GM06990 (cell line): ENCODE measurements around the gene EHBP1.

Experiments used
- DNase-seq: peaks from one replicate; pipeline ENCODE4 v3.0.0-alpha.2; 2011; ENCODE audit not compliant: insufficient read length; ENCODE audit errors: extremely low read depth
- H3K27me3 ChIP-seq: replicated peaks from 2 replicates; pipeline ENCODE4 v1.6.0; 2011; ENCODE audit warnings: low read length; ENCODE audit not compliant: control insufficient read depth, insufficient read depth
- H3K36me3 ChIP-seq: 2 replicates; pipeline ENCODE4 v1.5.1; 2011; ENCODE audit warnings: low read length; ENCODE audit not compliant: control insufficient read depth, insufficient read depth
- H3K4me3 ChIP-seq: replicated peaks from 2 replicates; pipeline ENCODE4 v1.5.1; 2011; ENCODE audit warnings: low read depth, mild to moderate bottlenecking, control low read depth, low read length
- CTCF ChIP-seq: IDR thresholded peaks from 2 replicates; pipeline ENCODE4 v1.5.1; 2011; ENCODE audit warnings: low read length, control low read depth, mild to moderate bottlenecking, inconsistent platforms; ENCODE audit not compliant: insufficient read depth, poor library complexity, severe bottlenecking

Gene EHBP1

GRCh38 chr2:63044362-63045327, 339.1 kb downstream of the EHBP1 start:
- Histone ChIP-seq H3K4me3 (no peak overlapping the region), H3K27me3 (no peaks in the 10 kb centered on the region), H3K36me3 (no peaks in the 10 kb centered on the region)
- TF ChIP-seq CTCF = no peak
- DNase-seq = no peak

GRCh38 chr2:63046552-63046951, 341.0 kb downstream of the EHBP1 start:
- Histone ChIP-seq H3K27me3 (no peaks in the 10 kb centered on the region), H3K4me3 (no peak overlapping the region), H3K36me3 (no peaks in the 10 kb centered on the region)
- no peak for TF ChIP-seq CTCF
- no peak for DNase-seq

GRCh38 chr2:63046961-63047320, 341.4 kb downstream of the EHBP1 start:
- Histone ChIP-seq H3K27me3 (no peaks in the 10 kb centered on the region), H3K4me3 (no peak overlapping the region), H3K36me3 (no peaks in the 10 kb centered on the region)
- TF ChIP-seq CTCF = no peak
- no peak for DNase-seq

- H3K4me3 ChIP-seq = peak overlapping the region; percentile 39
These were observed 342.1 kb downstream of the EHBP1 start for GRCh38 chr2:63047321-63048279.

More at GRCh38 chr2:63047321-63048279, 342.1 kb downstream of the EHBP1 start:
- peak; percentile 26 for TF ChIP-seq CTCF
- DNase-seq = peak; percentile 32
- Histone ChIP-seq H3K27me3 (no peaks in the 10 kb centered on the region), H3K36me3 (no peaks in the 10 kb centered on the region)
